ENCODE data around the gene MSH6.

Gene MSH6

DNA sequence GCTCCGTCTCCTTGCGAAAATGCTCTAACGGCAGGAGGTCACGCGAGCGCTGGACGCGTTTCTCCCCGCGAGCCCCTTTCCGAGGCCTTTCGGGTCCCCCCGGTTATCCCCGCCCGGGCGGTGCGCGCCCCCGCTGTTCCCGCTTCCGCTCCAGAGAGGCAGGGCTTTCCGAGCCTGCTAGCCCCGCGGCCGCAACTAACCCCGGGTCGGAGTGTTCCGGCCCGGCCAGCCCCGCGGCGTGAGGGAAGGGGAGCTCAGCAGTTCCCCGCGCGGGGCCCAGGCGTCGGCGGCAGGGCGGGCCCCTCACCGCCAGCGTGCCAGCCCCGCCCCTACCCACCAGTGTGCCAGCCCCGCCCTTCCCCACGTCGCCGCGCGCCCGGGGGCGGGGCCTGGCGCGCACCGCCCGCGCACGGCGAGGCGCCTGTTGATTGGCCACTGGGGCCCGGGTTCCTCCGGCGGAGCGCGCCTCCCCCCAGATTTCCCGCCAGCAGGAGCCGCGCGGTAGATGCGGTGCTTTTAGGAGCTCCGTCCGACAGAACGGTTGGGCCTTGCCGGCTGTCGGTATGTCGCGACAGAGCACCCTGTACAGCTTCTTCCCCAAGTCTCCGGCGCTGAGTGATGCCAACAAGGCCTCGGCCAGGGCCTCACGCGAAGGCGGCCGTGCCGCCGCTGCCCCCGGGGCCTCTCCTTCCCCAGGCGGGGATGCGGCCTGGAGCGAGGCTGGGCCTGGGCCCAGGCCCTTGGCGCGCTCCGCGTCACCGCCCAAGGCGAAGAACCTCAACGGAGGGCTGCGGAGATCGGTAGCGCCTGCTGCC lies at the start of gene MSH6:
Gene MSH6 (plus strand): TSS at position 475 of the 815 bp plus-strand sequence. CDS start 89 bp downstream, at position 564.
- no peaks in the 10 kb centered on the region for H3K36me3 ChIP-seq (ENCODE audit: control insufficient read depth in 2 of 2, insufficient read depth in 2 of 2, low read length in 2 of 2)
- H3K27me3 ChIP-seq (ENCODE audit: control insufficient read depth in 1 of 2, insufficient read depth in 2 of 2, low read length in 2 of 2) = no peaks in the 10 kb centered on the region
- H3K4me1 ChIP-seq (ENCODE audit: control insufficient read depth, insufficient read depth, low read length) = peaks cover 9% of the 10 kb centered on the region
- no peaks in the 10 kb centered on the region for H3K9me3 ChIP-seq (ENCODE audit: control insufficient read depth in 2 of 2, low read length in 2 of 2)
- H3K4me3 ChIP-seq (ENCODE audit: low read length in 2 of 2) = peak within 1 kb of the TSS; percentile 79 to 87
- H3K9ac ChIP-seq (ENCODE audit: low read length in 2 of 2) = peak within 1 kb of the TSS; percentile 76 to 88
- peak within 1 kb of the TSS; percentile 76 for H3K27ac ChIP-seq (ENCODE audit: low read length)

DNA sequence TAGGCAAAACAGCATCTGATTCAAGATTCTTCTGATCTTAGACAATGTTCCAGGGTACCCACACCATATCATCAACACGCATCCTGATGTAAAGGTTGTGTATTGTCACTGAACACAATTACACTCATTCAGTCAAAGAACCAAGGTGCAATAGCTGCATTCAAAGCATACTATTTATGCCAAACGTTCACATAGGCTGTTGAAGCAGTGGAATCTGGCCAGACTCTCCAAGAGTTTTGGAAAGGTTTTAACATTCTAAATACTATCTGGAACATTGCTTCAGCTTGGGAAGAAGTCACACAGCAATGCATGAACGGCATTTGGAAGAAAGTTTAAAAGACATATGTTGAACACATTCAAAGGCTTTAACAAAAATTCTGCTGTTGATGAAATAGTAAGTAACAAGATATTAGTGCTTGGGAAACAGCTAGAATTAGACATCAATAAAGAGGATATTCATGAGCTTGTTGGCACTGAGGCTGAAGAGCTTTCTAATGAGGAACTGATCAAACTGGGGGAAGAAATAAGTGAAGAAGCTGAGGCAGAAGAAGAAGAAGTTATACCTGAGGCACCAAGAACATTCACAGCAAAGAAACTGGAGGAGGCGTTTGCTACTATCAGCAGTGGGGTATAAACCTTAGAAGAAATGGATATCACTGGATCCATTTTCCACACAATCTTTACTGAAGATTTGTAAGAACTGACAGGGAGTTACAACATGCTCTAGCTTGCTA lies 47.6 kb upstream of the MSH6 start:
- H3K27me3 ChIP-seq (ENCODE audit: control insufficient read depth in 1 of 2, insufficient read depth in 2 of 2, low read length in 2 of 2) = no peaks in the 10 kb centered on the region
- H3K9ac ChIP-seq (ENCODE audit: low read length in 2 of 2) = no peak overlapping the region
- H3K4me1 ChIP-seq (ENCODE audit: control insufficient read depth, insufficient read depth, low read length) = no peaks in the 10 kb centered on the region
- H3K36me3 ChIP-seq (ENCODE audit: control insufficient read depth in 2 of 2, insufficient read depth in 2 of 2, low read length in 2 of 2) = no peaks in the 10 kb centered on the region
- no peak overlapping the region for H3K4me3 ChIP-seq (ENCODE audit: low read length in 2 of 2)
- H3K9me3 ChIP-seq (ENCODE audit: control insufficient read depth in 2 of 2, low read length in 2 of 2) = no peaks in the 10 kb centered on the region
- no peak overlapping the region for H3K27ac ChIP-seq (ENCODE audit: low read length)

- no peak overlapping the region for H3K9ac ChIP-seq (ENCODE audit: low read length in 2 of 2)
- no peak overlapping the region for H3K27ac ChIP-seq (ENCODE audit: low read length)
- H3K36me3 ChIP-seq (ENCODE audit: control insufficient read depth in 2 of 2, insufficient read depth in 2 of 2, low read length in 2 of 2) = no peaks in the 10 kb centered on the region
- H3K27me3 ChIP-seq (ENCODE audit: control insufficient read depth in 1 of 2, insufficient read depth in 2 of 2, low read length in 2 of 2) = no peaks in the 10 kb centered on the region
- no peaks in the 10 kb centered on the region for H3K9me3 ChIP-seq (ENCODE audit: control insufficient read depth in 2 of 2, low read length in 2 of 2)
- H3K4me1 ChIP-seq (ENCODE audit: control insufficient read depth, insufficient read depth, low read length) = no peaks in the 10 kb centered on the region
- H3K4me3 ChIP-seq (ENCODE audit: low read length in 2 of 2) = no peak overlapping the region
These were observed 47.0 kb upstream of the MSH6 start for GRCh38 chr2:47735912-47736311.

GRCh38 chr2:47737191-47737975 lies 45.6 kb upstream of the MSH6 start:
- Histone ChIP-seq H3K4me1 (ENCODE audit: control insufficient read depth, insufficient read depth, low read length) (no peaks in the 10 kb centered on the region), H3K9ac (ENCODE audit: low read length in 2 of 2) (no peak overlapping the region), H3K4me3 (ENCODE audit: low read length in 2 of 2) (no peak overlapping the region), H3K36me3 (ENCODE audit: control insufficient read depth in 2 of 2, insufficient read depth in 2 of 2, low read length in 2 of 2) (no peaks in the 10 kb centered on the region), H3K27me3 (ENCODE audit: control insufficient read depth in 1 of 2, insufficient read depth in 2 of 2, low read length in 2 of 2) (no peaks in the 10 kb centered on the region), H3K9me3 (ENCODE audit: control insufficient read depth in 2 of 2, low read length in 2 of 2) (peaks cover 0 to 2% of the 10 kb centered on the region in 2 donors), H3K27ac (ENCODE audit: low read length) (no peak overlapping the region)

- Histone ChIP-seq H3K4me3 (ENCODE audit: low read length in 2 of 2) (no peak overlapping the region), H3K27me3 (ENCODE audit: control insufficient read depth in 1 of 2, insufficient read depth in 2 of 2, low read length in 2 of 2) (no peaks in the 10 kb centered on the region), H3K9ac (ENCODE audit: low read length in 2 of 2) (no peak overlapping the region), H3K27ac (ENCODE audit: low read length) (no peak overlapping the region), H3K4me1 (ENCODE audit: control insufficient read depth, insufficient read depth, low read length) (no peaks in the 10 kb centered on the region), H3K9me3 (ENCODE audit: control insufficient read depth in 2 of 2, low read length in 2 of 2) (peaks cover 0 to 2% of the 10 kb centered on the region in 2 donors), H3K36me3 (ENCODE audit: control insufficient read depth in 2 of 2, insufficient read depth in 2 of 2, low read length in 2 of 2) (no peaks in the 10 kb centered on the region)
These were observed 44.6 kb upstream of the MSH6 start for GRCh38 chr2:47738331-47738730.

DNA sequence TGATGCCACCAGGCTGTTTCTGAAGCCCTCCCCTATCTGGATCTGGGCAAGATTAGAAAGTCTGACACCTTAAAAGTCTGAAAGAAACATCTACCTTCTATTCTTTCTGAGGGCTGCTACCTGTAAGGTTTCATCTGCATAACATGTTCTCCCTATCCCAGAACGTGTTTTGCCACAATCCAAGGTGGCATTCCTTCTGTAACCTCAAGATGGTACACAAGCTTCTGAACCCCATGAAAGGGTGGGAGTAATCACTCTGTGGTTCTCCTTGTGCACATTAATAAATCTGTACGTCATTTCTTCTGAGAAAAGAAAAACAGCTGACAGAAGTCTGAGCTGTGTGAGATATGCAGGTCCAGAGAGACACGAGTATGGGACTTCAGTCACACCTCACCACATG lies 41.8 kb upstream of the MSH6 start:
- H3K9me3 ChIP-seq (ENCODE audit: control insufficient read depth in 2 of 2, low read length in 2 of 2) = peaks cover 0 to 2% of the 10 kb centered on the region in 2 donors
- H3K27me3 ChIP-seq (ENCODE audit: control insufficient read depth in 1 of 2, insufficient read depth in 2 of 2, low read length in 2 of 2) = no peaks in the 10 kb centered on the region
- H3K4me1 ChIP-seq (ENCODE audit: control insufficient read depth, insufficient read depth, low read length) = no peaks in the 10 kb centered on the region
- H3K4me3 ChIP-seq (ENCODE audit: low read length in 2 of 2) = no peak overlapping the region
- H3K27ac ChIP-seq (ENCODE audit: low read length) = no peak overlapping the region
- no peaks in the 10 kb centered on the region for H3K36me3 ChIP-seq (ENCODE audit: control insufficient read depth in 2 of 2, insufficient read depth in 2 of 2, low read length in 2 of 2)
- no peak overlapping the region for H3K9ac ChIP-seq (ENCODE audit: low read length in 2 of 2)

DNA sequence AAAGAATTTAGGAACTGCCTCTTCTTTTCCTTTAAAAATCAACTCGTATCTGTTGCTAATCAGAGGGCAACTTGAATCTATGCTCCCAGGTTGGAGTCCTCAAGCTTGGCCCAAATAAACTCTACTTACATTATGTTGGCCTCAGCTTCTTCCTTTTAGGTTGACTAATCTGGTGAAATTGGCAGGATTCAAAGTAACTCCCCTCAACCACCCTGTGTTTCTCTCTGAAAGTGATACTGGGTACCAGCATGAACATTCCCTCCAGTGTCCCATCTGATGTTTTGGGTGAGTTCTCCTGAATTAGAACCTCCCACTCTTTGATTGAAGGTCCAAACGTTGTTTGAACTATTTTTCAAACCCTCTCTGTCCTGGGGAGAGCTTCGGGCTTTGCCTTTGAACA lies 41.3 kb upstream of the MSH6 start:
- H3K9ac ChIP-seq (ENCODE audit: low read length in 2 of 2) = no peak overlapping the region
- H3K27me3 ChIP-seq (ENCODE audit: control insufficient read depth in 1 of 2, insufficient read depth in 2 of 2, low read length in 2 of 2) = no peaks in the 10 kb centered on the region
- peaks cover 0 to 2% of the 10 kb centered on the region in 2 donors for H3K9me3 ChIP-seq (ENCODE audit: control insufficient read depth in 2 of 2, low read length in 2 of 2)
- no peak overlapping the region for H3K27ac ChIP-seq (ENCODE audit: low read length)
- no peak overlapping the region for H3K4me3 ChIP-seq (ENCODE audit: low read length in 2 of 2)
- H3K36me3 ChIP-seq (ENCODE audit: control insufficient read depth in 2 of 2, insufficient read depth in 2 of 2, low read length in 2 of 2) = no peaks in the 10 kb centered on the region
- H3K4me1 ChIP-seq (ENCODE audit: control insufficient read depth, insufficient read depth, low read length) = no peaks in the 10 kb centered on the region

- peaks cover 2 to 4% of the 10 kb centered on the region in 2 donors for H3K9me3 ChIP-seq (ENCODE audit: control insufficient read depth in 2 of 2, low read length in 2 of 2)
- H3K27me3 ChIP-seq (ENCODE audit: control insufficient read depth in 1 of 2, insufficient read depth in 2 of 2, low read length in 2 of 2) = no peaks in the 10 kb centered on the region
- no peak overlapping the region for H3K4me3 ChIP-seq (ENCODE audit: low read length in 2 of 2)
- H3K9ac ChIP-seq (ENCODE audit: low read length in 2 of 2) = no peak overlapping the region
- H3K4me1 ChIP-seq (ENCODE audit: control insufficient read depth, insufficient read depth, low read length) = no peaks in the 10 kb centered on the region
- H3K27ac ChIP-seq (ENCODE audit: low read length) = no peak overlapping the region
- H3K36me3 ChIP-seq (ENCODE audit: control insufficient read depth in 2 of 2, insufficient read depth in 2 of 2, low read length in 2 of 2) = no peaks in the 10 kb centered on the region
These were observed 38.9 kb upstream of the MSH6 start for GRCh38 chr2:47744074-47744473.

GRCh38 chr2:47747878-47748277 lies 35.1 kb upstream of the MSH6 start:
- Histone ChIP-seq H3K4me3 (ENCODE audit: low read length in 2 of 2) (no peak overlapping the region), H3K4me1 (ENCODE audit: control insufficient read depth, insufficient read depth, low read length) (no peaks in the 10 kb centered on the region), H3K27me3 (ENCODE audit: control insufficient read depth in 1 of 2, insufficient read depth in 2 of 2, low read length in 2 of 2) (no peaks in the 10 kb centered on the region), H3K9me3 (ENCODE audit: control insufficient read depth in 2 of 2, low read length in 2 of 2) (peaks cover 0 to 4% of the 10 kb centered on the region in 2 donors), H3K9ac (ENCODE audit: low read length in 2 of 2) (no peak overlapping the region), H3K36me3 (ENCODE audit: control insufficient read depth in 2 of 2, insufficient read depth in 2 of 2, low read length in 2 of 2) (no peaks in the 10 kb centered on the region), H3K27ac (ENCODE audit: low read length) (no peak overlapping the region)

GRCh38 chr2:47751856-47752414 lies 31.0 kb upstream of the MSH6 start:
- Histone ChIP-seq H3K9ac (ENCODE audit: low read length in 2 of 2) (no peak overlapping the region), H3K4me3 (ENCODE audit: low read length in 2 of 2) (no peak overlapping the region), H3K4me1 (ENCODE audit: control insufficient read depth, insufficient read depth, low read length) (no peaks in the 10 kb centered on the region), H3K27me3 (ENCODE audit: control insufficient read depth in 1 of 2, insufficient read depth in 2 of 2, low read length in 2 of 2) (no peaks in the 10 kb centered on the region), H3K36me3 (ENCODE audit: control insufficient read depth in 2 of 2, insufficient read depth in 2 of 2, low read length in 2 of 2) (no peaks in the 10 kb centered on the region), H3K9me3 (ENCODE audit: control insufficient read depth in 2 of 2, low read length in 2 of 2) (peaks cover 0 to 4% of the 10 kb centered on the region in 2 donors), H3K27ac (ENCODE audit: low read length) (no peak overlapping the region)
